ENCODE results near the gene SIGLEC9. TPM values are rescaled to one million over a fixed set of nuclear protein-coding genes. Genes with fewer than 3 reads are reported as not detected.
A peak's percentile ranks its signal among the peaks of the same experiment; 100 is the strongest.

Gene SIGLEC9
- polyA plus RNA-seq, 5 donors: 0.64 to 1.3 (median 0.84) TPM

GRCh38 chr19:51122112-51122981 is 2.4 kb upstream of the SIGLEC9 start:
- DNase-seq: no peak

DNA sequence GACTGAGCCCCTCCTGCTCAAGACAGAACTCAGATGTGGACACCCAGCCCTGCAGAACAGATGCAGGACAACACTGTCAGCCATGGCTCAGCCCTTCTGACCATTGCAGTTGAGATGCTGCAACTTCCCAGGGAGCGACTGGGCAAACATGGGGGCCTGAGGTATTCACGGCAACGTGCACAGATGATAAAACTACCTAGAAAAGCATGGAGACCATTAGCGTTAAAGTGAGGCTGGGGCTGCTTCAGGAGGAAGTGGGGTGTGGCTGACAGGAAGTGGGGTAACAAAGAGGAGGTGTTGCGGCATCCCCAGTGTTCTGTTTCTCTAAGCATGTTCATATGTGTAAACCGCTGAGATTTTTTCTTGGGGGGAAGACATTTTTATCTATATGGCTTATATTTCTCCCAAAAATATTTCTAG is 1.3 kb upstream of the SIGLEC9 start:
- DNase-seq: no peak

DNA sequence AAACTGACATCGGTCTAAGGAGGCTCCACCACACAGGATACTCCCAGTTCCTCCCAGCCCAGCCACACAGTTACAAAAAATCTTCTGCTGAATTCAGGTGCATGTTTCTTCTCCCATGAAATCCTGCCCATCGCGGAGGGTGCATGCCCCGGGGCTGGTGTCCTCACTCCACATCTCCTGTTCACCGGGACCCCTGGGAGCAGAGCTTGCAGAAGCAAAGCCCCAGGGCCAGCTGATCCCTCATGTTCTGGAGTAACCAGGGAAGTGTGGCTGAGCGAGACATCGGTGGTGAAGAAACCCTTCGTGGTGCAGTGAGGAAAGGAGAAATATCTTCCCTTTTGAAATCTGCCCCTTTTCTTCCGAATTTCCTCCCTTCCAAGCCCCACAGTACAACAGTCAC is 904 bp upstream of the SIGLEC9 start:
- DNase-seq: no peak

GRCh38 chr19:51124216-51124615 is 490 bp upstream of the SIGLEC9 start:
- DNase-seq: no peak

DNA sequence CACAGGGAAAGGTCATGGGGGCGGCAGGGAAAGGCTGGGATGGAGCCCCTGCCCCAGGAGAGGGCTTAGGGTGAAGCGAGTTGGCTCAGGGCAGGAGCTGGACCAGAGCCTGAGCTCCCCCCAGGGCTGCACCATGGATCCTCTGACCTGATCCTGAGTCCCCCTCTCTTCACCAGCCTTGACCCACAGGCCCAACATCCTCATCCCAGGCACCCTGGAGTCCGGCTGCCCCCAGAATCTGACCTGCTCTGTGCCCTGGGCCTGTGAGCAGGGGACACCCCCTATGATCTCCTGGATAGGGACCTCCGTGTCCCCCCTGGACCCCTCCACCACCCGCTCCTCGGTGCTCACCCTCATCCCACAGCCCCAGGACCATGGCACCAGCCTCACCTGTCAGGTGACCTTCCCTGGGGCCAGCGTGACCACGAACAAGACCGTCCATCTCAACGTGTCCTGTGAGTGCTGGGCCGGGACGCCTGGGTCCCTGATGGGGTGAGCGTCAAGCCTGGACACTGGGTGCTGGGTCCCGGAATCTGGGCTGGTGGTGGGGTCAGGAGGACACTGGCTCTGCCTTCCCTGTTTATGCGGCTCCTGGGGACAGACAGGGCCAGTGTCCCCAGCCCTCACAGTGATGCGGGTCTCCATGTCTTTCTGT is 842 bp downstream of the SIGLEC9 start:
- no peak for DNase-seq

GRCh38 chr19:51127032-51127431 is 2.3 kb downstream of the SIGLEC9 start:
- no peak for DNase-seq

- DNase-seq: no peak
Observed at GRCh38 chr19:51127755-51128154, 3.0 kb downstream of the SIGLEC9 start.

- no peak for DNase-seq
Observed at GRCh38 chr19:51128227-51128626, 3.5 kb downstream of the SIGLEC9 start.

DNA sequence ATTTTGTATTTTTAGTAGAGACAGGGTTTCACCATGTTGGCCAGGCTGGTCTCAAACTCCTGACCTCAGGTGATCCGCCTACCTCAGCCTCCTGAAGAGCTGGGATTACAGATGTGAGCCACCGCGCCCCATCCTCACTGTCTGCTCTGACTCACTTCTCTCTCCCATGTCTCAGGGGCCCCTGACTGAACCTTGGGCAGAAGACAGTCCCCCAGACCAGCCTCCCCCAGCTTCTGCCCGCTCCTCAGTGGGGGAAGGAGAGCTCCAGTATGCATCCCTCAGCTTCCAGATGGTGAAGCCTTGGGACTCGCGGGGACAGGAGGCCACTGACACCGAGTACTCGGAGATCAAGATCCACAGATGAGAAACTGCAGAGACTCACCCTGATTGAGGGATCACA is 5.0 kb downstream of the SIGLEC9 start:
- DNase-seq: no peak

GRCh38 chr19:51131780-51132680 is 7.3 kb downstream of the SIGLEC9 start:
- DNase-seq: peak; percentile 30 to 48

DNA sequence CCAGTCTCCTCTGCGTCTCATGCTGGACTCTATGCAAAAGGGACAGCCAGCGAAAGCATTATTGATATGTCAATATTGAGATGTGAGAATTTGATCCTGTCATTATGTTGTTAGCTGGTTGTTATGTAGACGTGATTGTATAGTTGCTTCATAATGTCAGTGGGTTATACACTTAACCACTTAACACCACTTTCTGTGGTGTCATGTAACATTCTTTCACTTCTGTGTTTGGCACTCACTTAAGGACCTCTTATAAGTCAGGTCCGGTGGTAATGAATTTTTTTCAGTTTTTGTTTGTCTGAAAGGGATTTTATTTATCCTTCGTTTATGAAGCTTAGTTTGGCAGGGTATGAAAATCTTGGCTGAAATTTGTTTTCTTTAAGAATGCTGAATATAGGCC is 10.3 kb downstream of the SIGLEC9 start:
- DNase-seq: no peak

DNA sequence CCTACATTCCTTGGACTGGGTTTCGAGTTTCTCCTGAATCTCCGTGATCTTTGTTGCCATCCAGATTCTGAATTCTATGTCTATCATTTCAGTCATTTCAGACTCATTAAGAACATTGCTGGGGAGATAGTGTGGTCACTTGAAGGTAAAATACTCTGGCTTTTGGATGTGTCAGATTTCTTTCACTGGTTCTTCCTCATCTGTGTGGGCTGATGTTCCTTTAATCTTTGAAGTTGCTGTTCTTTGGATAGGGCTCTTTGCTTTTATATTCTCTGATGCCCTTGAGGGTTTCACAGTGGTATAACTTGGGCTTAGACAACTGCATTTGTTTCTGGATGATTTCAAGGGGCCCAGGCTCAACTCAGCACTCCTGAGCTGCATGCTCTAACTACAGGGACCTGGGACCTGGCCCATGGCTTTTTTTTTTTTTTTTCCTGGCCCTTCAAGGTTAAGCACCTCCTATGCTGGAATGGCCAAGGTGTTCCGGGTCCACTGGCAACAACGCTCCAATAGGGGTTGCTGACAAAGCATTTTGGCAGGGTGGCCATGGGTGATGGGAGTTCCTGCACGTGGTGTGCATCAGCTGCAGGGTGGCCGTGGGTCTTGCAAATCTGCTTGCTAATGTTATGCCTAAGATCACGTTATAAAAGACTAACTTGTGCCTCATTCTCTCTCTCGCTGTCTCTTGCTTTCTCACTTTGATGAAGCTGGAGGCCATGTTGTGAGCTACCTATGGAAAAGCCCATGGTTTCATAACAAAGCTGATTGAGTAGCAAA is 11.5 kb downstream of the SIGLEC9 start:
- no peak for DNase-seq

GRCh38 chr19:51136851-51137551 is 12.3 kb downstream of the SIGLEC9 start:
- no peak for DNase-seq

GRCh38 chr19:51137792-51138425 is 13.2 kb downstream of the SIGLEC9 start:
- DNase-seq: no peak

GRCh38 chr19:51138549-51138979 is 13.9 kb downstream of the SIGLEC9 start:
- no peak for DNase-seq

DNA sequence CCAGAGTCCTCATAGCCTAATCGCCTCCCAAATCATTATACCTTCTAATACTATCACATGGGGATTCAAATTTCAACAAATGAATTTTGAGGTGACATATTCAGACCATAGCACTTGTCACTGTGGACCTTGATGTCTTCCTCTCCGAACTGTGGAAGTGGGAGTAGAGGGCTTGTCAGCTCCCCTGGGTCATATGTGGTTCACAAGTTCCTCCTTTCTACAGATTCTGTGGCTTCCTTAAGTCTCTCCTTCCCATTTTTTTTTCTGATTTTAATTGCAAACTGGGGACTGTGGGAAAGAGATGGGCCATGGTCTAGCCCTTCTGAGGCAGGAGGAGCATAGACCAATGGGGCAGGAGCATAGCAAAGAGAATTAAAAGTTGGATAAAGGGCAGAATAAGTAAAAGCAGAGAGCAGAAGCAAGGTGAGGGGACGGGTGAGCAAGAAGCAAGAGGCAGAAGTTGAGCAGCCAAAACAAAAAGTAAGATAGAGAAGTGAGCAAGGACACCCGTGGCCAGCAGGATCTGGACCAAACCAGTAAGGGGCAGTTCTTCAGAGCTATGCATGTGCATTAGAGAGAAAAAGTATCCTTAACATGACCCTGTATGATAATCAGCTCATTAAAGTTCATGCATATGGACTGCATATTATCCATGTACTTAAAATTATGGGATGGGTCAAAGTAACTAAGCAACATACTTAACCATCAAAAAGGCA is 14.8 kb downstream of the SIGLEC9 start:
- DNase-seq: no peak

DNA sequence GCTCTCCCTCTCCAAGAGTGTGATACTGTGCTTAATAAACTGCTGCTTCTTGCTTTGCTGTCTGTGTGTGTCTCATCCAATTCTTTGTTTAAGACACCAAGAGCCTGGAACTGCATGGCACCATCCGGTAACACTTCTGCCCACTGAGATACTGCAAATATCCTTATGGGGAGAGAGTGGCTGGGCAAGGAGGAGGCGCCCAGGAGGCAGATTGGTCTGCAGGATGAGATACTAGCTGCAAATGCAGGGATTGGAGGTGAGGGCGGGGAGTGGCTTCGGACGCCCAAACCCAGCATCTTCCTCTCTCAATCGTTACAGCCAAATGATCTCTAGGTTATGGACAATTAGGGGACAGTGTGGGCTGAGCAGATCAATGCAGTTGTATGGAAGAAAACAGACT is 15.7 kb downstream of the SIGLEC9 start:
- no peak for DNase-seq

- no peak for DNase-seq
Observed at GRCh38 chr19:51141181-51141580, 16.5 kb downstream of the SIGLEC9 start.

DNA sequence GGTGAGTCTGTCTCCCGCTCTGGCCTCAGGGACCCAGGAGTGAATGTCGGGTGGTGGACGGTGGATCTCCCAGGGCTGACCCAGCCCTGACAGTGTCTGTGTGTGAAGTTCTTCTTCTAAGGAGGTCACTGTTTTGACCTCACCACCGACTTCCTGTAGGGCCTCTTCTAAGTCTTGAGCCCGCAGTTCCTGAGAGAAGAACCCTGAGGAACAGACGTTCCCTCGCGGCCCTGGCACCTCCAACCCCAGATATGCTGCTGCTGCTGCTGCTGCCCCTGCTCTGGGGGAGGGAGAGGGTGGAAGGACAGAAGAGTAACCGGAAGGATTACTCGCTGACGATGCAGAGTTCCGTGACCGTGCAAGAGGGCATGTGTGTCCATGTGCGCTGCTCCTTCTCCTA is 17.4 kb downstream of the SIGLEC9 start, which contains the start of gene SIGLEC7:
SIGLEC7 (plus strand) TSS at position 183 of the 400 bp plus-strand sequence; CDS start at position 252, 69 bp downstream.
- DNase-seq: no peak
